PFSK-1 (cell line): ENCODE results near the gene TLN1.

ENCODE experiments used
- FOXP2 ChIP-seq: optimal IDR thresholded peaks from 2 replicates; pipeline ENCODE3; 2011; ENCODE audit warnings: borderline replicate concordance, control low read depth, inconsistent platforms; ENCODE audit not compliant: insufficient read depth; ENCODE audit errors: extremely low read length, extremely low read depth
- POLR2AphosphoS5 ChIP-seq: IDR thresholded peaks from 2 replicates; pipeline ENCODE4 v1.6.1; 2012; ENCODE audit warnings: low read depth, mild to moderate bottlenecking, control low read depth, low read length, moderate library complexity
- REST ChIP-seq, 2 experiments: IDR thresholded peaks; 2 replicates each; pipeline versions ENCODE4 v1.6.1 to v1.8.0; 2011 to 2012; ENCODE audit warnings: low read depth in 2 of 2, low read length in 2 of 2, control low read depth in 1 of 2, inconsistent platforms in 1 of 2, mild to moderate bottlenecking in 1 of 2, moderate library complexity in 1 of 2; ENCODE audit not compliant: insufficient read depth in 1 of 2
- SIN3A ChIP-seq: IDR thresholded peaks from 2 replicates; pipeline ENCODE4 v1.6.1; 2012; ENCODE audit warnings: mild to moderate bottlenecking, low read length, moderate library complexity, borderline replicate concordance; ENCODE audit not compliant: insufficient read depth
- TAF1 ChIP-seq: IDR thresholded peaks from 2 replicates; pipeline ENCODE4 v1.6.1; 2012; ENCODE audit warnings: low read length, control low read depth, borderline replicate concordance; ENCODE audit not compliant: insufficient read depth

The TLN1 gene

GRCh38 chr9:35718721-35719511 is 13.1 kb downstream of the TLN1 start:
- TF ChIP-seq POLR2AphosphoS5 (no peak), SIN3A (no peak), REST (IDR thresholded peaks at IDR 0.05; ENCODE audit: insufficient read depth in 1 of 2, low read depth in 2 of 2, low read length in 2 of 2) (no peak), FOXP2 (no peak), TAF1 (no peak)

DNA sequence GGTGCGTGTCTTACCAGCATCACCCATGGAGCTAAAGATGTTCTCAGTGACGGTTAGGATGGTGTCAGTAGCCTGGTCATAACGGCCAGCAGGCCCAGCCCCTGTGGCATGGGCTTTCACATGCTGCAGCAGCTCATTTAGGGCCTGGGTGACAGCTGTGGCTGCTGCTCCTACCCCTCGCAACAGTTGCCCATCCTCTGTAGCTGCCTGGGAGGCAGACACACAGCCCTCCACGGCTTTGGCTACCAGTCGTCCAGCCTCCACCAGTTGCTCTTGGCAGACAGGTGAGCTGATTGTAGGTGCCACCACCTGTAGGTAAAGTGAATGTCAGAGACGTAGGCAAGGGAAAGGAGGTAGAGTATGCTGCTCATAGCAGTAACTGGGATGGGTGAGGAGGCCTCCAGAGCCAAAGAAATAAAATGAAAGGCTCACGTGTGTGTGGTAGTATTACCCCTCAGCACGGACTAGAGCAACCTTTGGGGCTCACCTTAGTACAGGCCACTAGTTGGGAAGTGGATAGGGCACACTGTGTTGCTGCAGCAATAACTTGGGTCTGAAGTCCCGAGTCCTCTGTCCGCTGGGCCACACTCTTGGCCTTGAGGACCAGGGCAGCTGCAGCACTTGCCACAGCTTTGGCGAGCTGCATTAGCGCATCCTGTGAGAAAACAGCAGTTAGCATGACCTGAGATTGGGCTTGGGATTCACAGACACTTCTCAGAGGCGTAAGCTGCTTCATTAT is 14.7 kb downstream of the TLN1 start:
- TF ChIP-seq SIN3A, result no peak
- TF ChIP-seq TAF1, result no peak
- TF ChIP-seq REST (IDR thresholded peaks at IDR 0.05; ENCODE audit: insufficient read depth in 1 of 2, low read depth in 2 of 2, low read length in 2 of 2), result no peak
- TF ChIP-seq POLR2AphosphoS5, result no peak
- TF ChIP-seq FOXP2, result no peak

- no peak for TF ChIP-seq SIN3A
- TF ChIP-seq REST (IDR thresholded peaks at IDR 0.05; ENCODE audit: insufficient read depth in 1 of 2, low read depth in 2 of 2, low read length in 2 of 2), result no peak
- TF ChIP-seq FOXP2, result no peak
- TF ChIP-seq TAF1, result no peak
- no peak for TF ChIP-seq POLR2AphosphoS5
Observed at GRCh38 chr9:35716230-35716629, 15.8 kb downstream of the TLN1 start.

- TF ChIP-seq REST (IDR thresholded peaks at IDR 0.05; ENCODE audit: insufficient read depth in 1 of 2, low read depth in 2 of 2, low read length in 2 of 2), result no peak
- TF ChIP-seq FOXP2, result no peak
- TF ChIP-seq POLR2AphosphoS5, result no peak
- no peak for TF ChIP-seq TAF1
- TF ChIP-seq SIN3A, result no peak
Observed at GRCh38 chr9:35714579-35715252, 17.3 kb downstream of the TLN1 start.
